H9 (cell line): Measurements from ENCODE around the gene MYBPC3. TPM values are rescaled to one million over a fixed set of nuclear protein-coding genes. Genes with fewer than 3 reads are reported as not detected.

Experiments
- DNase-seq: peaks from one replicate; pipeline ENCODE4 v3.0.0-alpha.2; 2017
- H2AFZ ChIP-seq: one replicate; pipeline ENCODE4 v1.6.1; 2013; ENCODE audit warnings: mild to moderate bottlenecking, low read length, control low read depth, moderate library complexity
- H2AK5ac ChIP-seq: 2 replicates; pipeline ENCODE4 v1.6.1; 2013; ENCODE audit warnings: low read length, control low read depth, mixed read lengths; ENCODE audit not compliant: insufficient read length
- H2BK120ac ChIP-seq: one replicate; pipeline ENCODE4 v1.6.1; 2013; ENCODE audit warnings: low read depth, mild to moderate bottlenecking, low read length, control low read depth, inconsistent platforms; ENCODE audit not compliant: poor library complexity, severe bottlenecking
- H2BK12ac ChIP-seq: 2 replicates; pipeline ENCODE4 v1.6.1; 2013; ENCODE audit warnings: low read length, control low read depth, mixed read lengths, low read depth; ENCODE audit not compliant: insufficient read length
- H2BK15ac ChIP-seq: 2 replicates; pipeline ENCODE4 v1.6.1; 2013; ENCODE audit warnings: low read depth, low read length, control low read depth
- H2BK20ac ChIP-seq: one replicate; pipeline ENCODE4 v1.6.1; 2013; ENCODE audit warnings: low read depth, mild to moderate bottlenecking, low read length, control low read depth, inconsistent platforms; ENCODE audit not compliant: poor library complexity, severe bottlenecking
- H2BK5ac ChIP-seq: 2 replicates; pipeline ENCODE4 v1.6.1; 2013; ENCODE audit warnings: low read length, control low read depth, mixed read lengths; ENCODE audit not compliant: insufficient read length
- H3K14ac ChIP-seq: 2 replicates; pipeline ENCODE4 v1.6.1; 2013; ENCODE audit warnings: low read length, control low read depth; ENCODE audit not compliant: insufficient read depth
- H3K18ac ChIP-seq: 2 replicates; pipeline ENCODE4 v1.6.1; 2013; ENCODE audit warnings: low read depth, mild to moderate bottlenecking, mixed read lengths, low read length, control low read depth; ENCODE audit not compliant: insufficient read length
- H3K23ac ChIP-seq: 2 replicates; pipeline ENCODE4 v1.6.1; 2013; ENCODE audit warnings: low read length, control low read depth, mixed read lengths, low read depth; ENCODE audit not compliant: insufficient read length
- H3K23me2 ChIP-seq: 2 replicates; pipeline ENCODE4 v1.6.1; 2013; ENCODE audit warnings: low read depth, mild to moderate bottlenecking, mixed read lengths, low read length, control low read depth; ENCODE audit not compliant: insufficient read length, poor library complexity, severe bottlenecking
- H3K27ac ChIP-seq: 2 replicates; pipeline ENCODE4 v1.5.1; 2013; ENCODE audit warnings: low read length, control low read depth, mixed read lengths, low read depth; ENCODE audit not compliant: insufficient read length
- H3K27me3 ChIP-seq: 2 replicates; pipeline ENCODE4 v1.6.1; 2013; ENCODE audit warnings: low read length, control low read depth, inconsistent platforms; ENCODE audit not compliant: insufficient read depth
- H3K4ac ChIP-seq: 2 replicates; pipeline ENCODE4 v1.6.1; 2013; ENCODE audit warnings: low read depth, mild to moderate bottlenecking, control low read depth, inconsistent platforms, low read length, moderate library complexity
- H3K4me1 ChIP-seq: 2 replicates; pipeline ENCODE4 v1.6.1; 2013; ENCODE audit warnings: low read length, control low read depth, inconsistent platforms; ENCODE audit not compliant: insufficient read depth
- H3K4me2 ChIP-seq: 2 replicates; pipeline ENCODE4 v1.6.1; 2013; ENCODE audit warnings: low read length, control low read depth, mixed read lengths; ENCODE audit not compliant: insufficient read length, insufficient read depth
- H3K56ac ChIP-seq: 2 replicates; pipeline ENCODE4 v1.6.1; 2013; ENCODE audit warnings: low read depth, mild to moderate bottlenecking, mixed read lengths, low read length, control low read depth; ENCODE audit not compliant: insufficient read length
- H3K79me1 ChIP-seq: 2 replicates; pipeline ENCODE4 v1.6.1; 2013; ENCODE audit warnings: low read depth, mild to moderate bottlenecking, moderate library complexity, low read length, control low read depth, inconsistent platforms; ENCODE audit not compliant: insufficient read depth, poor library complexity, severe bottlenecking
- H3K79me2 ChIP-seq: 2 replicates; pipeline ENCODE4 v1.6.1; 2013; ENCODE audit warnings: low read length, control low read depth, inconsistent platforms; ENCODE audit not compliant: insufficient read depth
- H3K9ac ChIP-seq: 2 replicates; pipeline ENCODE4 v1.6.1; 2013; ENCODE audit warnings: low read length, control low read depth, mixed read lengths; ENCODE audit not compliant: insufficient read length; ENCODE audit errors: extremely low read depth
- H3K9me3 ChIP-seq: one replicate; pipeline ENCODE4 v1.6.1; 2013; ENCODE audit warnings: low read depth, low read length, inconsistent platforms; ENCODE audit not compliant: control insufficient read depth
- H3T11ph ChIP-seq: one replicate; pipeline ENCODE4 v1.6.1; 2013; ENCODE audit warnings: mild to moderate bottlenecking, low read length, control low read depth, inconsistent platforms
- H4K20me1 ChIP-seq: one replicate; pipeline ENCODE4 v1.6.1; 2013; ENCODE audit not compliant: control insufficient read depth, insufficient read length, insufficient read depth
- H4K5ac ChIP-seq: 2 replicates; pipeline ENCODE4 v1.6.1; 2013; ENCODE audit warnings: low read depth, mild to moderate bottlenecking, mixed read lengths, low read length, control low read depth; ENCODE audit not compliant: insufficient read length
- H4K8ac ChIP-seq: replicated peaks from 2 replicates; pipeline ENCODE4 v1.6.1; 2013; ENCODE audit warnings: low read length, control low read depth, mixed read lengths, low read depth; ENCODE audit not compliant: insufficient read length
- H4K91ac ChIP-seq: 2 replicates; pipeline ENCODE4 v1.6.1; 2013; ENCODE audit warnings: low read depth, mild to moderate bottlenecking, moderate library complexity, mixed read lengths, low read length, control low read depth; ENCODE audit not compliant: insufficient read length
- H3K27ac Mint-ChIP-seq, 3 experiments: 2 replicates in 2 of 3; 3 replicates in 1 of 3; pipeline ENCODE4 v1.8.0; 2020 to 2021; ENCODE audit warnings: mixed read lengths in 3 of 3, mild to moderate bottlenecking in 1 of 3, moderate library complexity in 1 of 3
- H3K27me3 Mint-ChIP-seq: 2 replicates; pipeline ENCODE4 v1.8.0; 2021; ENCODE audit warnings: low read depth, mild to moderate bottlenecking, moderate library complexity, mixed read lengths
- H3K36me3 Mint-ChIP-seq, 3 experiments: 2 replicates in 2 of 3; 3 replicates in 1 of 3; pipeline ENCODE4 v1.8.0; 2020 to 2021; ENCODE audit warnings: low read depth in 3 of 3, mixed read lengths in 3 of 3; ENCODE audit not compliant: insufficient read depth in 1 of 3
- H3K4me1 Mint-ChIP-seq, 2 experiments: 2 replicates each; pipeline ENCODE4 v1.8.0; 2020; ENCODE audit warnings: mixed read lengths in 2 of 2
- H3K4me3 Mint-ChIP-seq, 2 experiments: 2 replicates in 1 of 2; 3 replicates in 1 of 2; pipeline ENCODE4 v1.8.0; 2020 to 2021; ENCODE audit warnings: mild to moderate bottlenecking in 2 of 2, mixed read lengths in 2 of 2, moderate library complexity in 1 of 2
- H3K9me3 Mint-ChIP-seq, 2 experiments: 2 replicates in 1 of 2; 3 replicates in 1 of 2; pipeline ENCODE4 v1.8.0; 2020; ENCODE audit warnings: mild to moderate bottlenecking in 2 of 2, mixed read lengths in 2 of 2, moderate library complexity in 1 of 2
- CTCF ChIP-seq: fragments of 200-600 bp; sonication (generic); conservative IDR thresholded peaks from 3 replicates; pipeline ENCODE4 v1.8.0; 2021; ENCODE audit warnings: antibody characterized with exemption, mild to moderate bottlenecking
- WGBS: extraction: QIAGEN DNeasy Blood & Tissue Kit; methylation state at CpG from one replicate; pipeline ENCODE4 v1.1.7; 2013; ENCODE audit warnings: missing lambda C conversion rate, low lambda C conversion rate, mixed read lengths; ENCODE audit not compliant: insufficient read length; ENCODE audit errors: extremely low coverage; 5-methylcytosine and 5-hydroxymethylcytosine counted together
- total RNA-seq: library from RNA; stranded (reverse); gene quantifications from 2 replicates; pipeline ENCODE4 v1.2.1, GENCODE V29; 2021

The MYBPC3 gene
- total RNA-seq, 1 experiment from 2014 or later = not detected

GRCh38 chr11:47393163-47394049 is 40.9 kb upstream of the MYBPC3 start:
- WGBS = no CpG with 5 or more reads among the region's 20 CpGs
- Mint-ChIP-seq H3K9me3 (no peaks in the 10 kb centered on the region; a peak in 1 of 5 replicates), H3K4me1 (peaks cover 6 to 9% of the 10 kb centered on the region in 2 experiments), H3K4me3 (no peak overlapping the region), H3K27me3 (no peaks in the 10 kb centered on the region; the same call in 1 of the 2 replicates), H3K27ac (peak overlapping the region in 1 of 3 experiments; percentile 55; a peak in 2 of 7 replicates), H3K36me3 (no peaks in the 10 kb centered on the region)
- DNase-seq = peak; percentile 25
- no peak overlapping the region for H3K27ac ChIP-seq
- H3T11ph ChIP-seq = no peak overlapping the region
- H3K4me1 ChIP-seq = no peaks in the 10 kb centered on the region
- no peaks in the 10 kb centered on the region for H3K23me2 ChIP-seq
- no peak overlapping the region for H3K56ac ChIP-seq
- H3K18ac ChIP-seq = no peak overlapping the region
- H3K27me3 ChIP-seq = no peaks in the 10 kb centered on the region
- no peak overlapping the region for H2BK5ac ChIP-seq
- H3K4ac ChIP-seq = no peak overlapping the region
- no peak overlapping the region for H4K5ac ChIP-seq
- no peaks in the 10 kb centered on the region for H3K79me2 ChIP-seq
- H3K4me2 ChIP-seq = no peak overlapping the region
- H4K20me1 ChIP-seq = no peaks in the 10 kb centered on the region
- H4K8ac ChIP-seq = no peak overlapping the region
- no peaks in the 10 kb centered on the region for H3K9me3 ChIP-seq
- no peak overlapping the region for H3K14ac ChIP-seq
- H2BK15ac ChIP-seq = no peak overlapping the region
- no peak overlapping the region for H2BK12ac ChIP-seq
- H2AFZ ChIP-seq = no peak overlapping the region
- no peak for TF ChIP-seq CTCF
- H3K79me1 ChIP-seq = no peaks in the 10 kb centered on the region
- no peak overlapping the region for H2BK120ac ChIP-seq
- H2AK5ac ChIP-seq = no peak overlapping the region
- H3K23ac ChIP-seq = no peak overlapping the region
- H3K9ac ChIP-seq = no peak overlapping the region
- H2BK20ac ChIP-seq = no peak overlapping the region
- H4K91ac ChIP-seq = no peak overlapping the region
